ENCODE data around the gene ACACB. TPM values are rescaled to one million over a fixed set of nuclear protein-coding genes. Genes with fewer than 3 reads are reported as not detected.

The ACACB gene
- total RNA-seq, 1 experiment from 2014 or later: 8.2 TPM

DNA sequence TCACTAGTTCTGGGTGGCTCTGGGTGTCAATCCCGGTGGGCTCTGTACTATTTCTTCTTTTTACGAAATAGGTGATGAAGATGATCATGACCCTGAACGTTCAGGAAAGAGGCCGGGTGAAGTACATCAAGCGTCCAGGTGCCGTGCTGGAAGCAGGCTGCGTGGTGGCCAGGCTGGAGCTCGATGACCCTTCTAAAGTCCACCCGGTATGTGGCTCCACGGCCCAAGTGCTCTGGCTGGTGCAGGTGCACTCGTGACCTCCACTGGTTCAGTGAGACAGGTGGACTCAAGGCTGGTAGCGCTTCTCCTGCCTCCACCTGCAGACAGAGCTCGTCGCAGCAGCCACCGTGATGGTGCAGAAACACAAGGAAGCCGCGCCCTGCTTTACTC is 85.1 kb downstream of the ACACB start:
- ChIA-PET CTCF (no interaction called here), POLR2A (ENCODE audit: low non-redundant PET) (no interaction called here)
- Histone ChIP-seq H3K4me1 (ENCODE audit: insufficient read depth, low read length, poor library complexity, severe bottlenecking) (no peaks in the 10 kb centered on the region), H3K27ac (ENCODE audit: low read depth, low read length, poor library complexity, severe bottlenecking) (no peak overlapping the region), H3K4me3 (ENCODE audit: low read depth, low read length, poor library complexity, severe bottlenecking) (no peak overlapping the region), H3K27me3 (replicated peaks; ENCODE audit: insufficient read depth, low read depth, low read length, poor library complexity) (no peaks in the 10 kb centered on the region), H3K36me3 (ENCODE audit: insufficient read depth, low read length, poor library complexity, severe bottlenecking) (no peaks in the 10 kb centered on the region), H3K9me3 (ENCODE audit: low read depth, low read length, poor library complexity, severe bottlenecking) (no peaks in the 10 kb centered on the region)
- no TSS peak for BruUV-seq (replicated peaks)
- no peak for TF ChIP-seq CTCF (conservative IDR thresholded peaks at IDR 0.05; ENCODE audit: low read depth, low read length)
- no peak for TF ChIP-seq EZH2 (IDR thresholded peaks at IDR 0.05; ENCODE audit: borderline replicate concordance, low read depth, low read length, poor library complexity, severe bottlenecking)
- intact Hi-C loops (cut with micrococcal nuclease; ENCODE audit: unreplicated experiment): no loop called here
- DNase-seq (ENCODE audit: low spot score): no peak

GRCh38 chr12:109202770-109203169 is 86.4 kb downstream of the ACACB start:
- no TSS peak for BruUV-seq (replicated peaks)

GRCh38 chr12:109203480-109203879 is 87.1 kb downstream of the ACACB start:
- Histone ChIP-seq H3K27me3 (replicated peaks; ENCODE audit: insufficient read depth, low read depth, low read length, poor library complexity) (no peaks in the 10 kb centered on the region), H3K4me3 (ENCODE audit: low read depth, low read length, poor library complexity, severe bottlenecking) (no peak overlapping the region), H3K9me3 (ENCODE audit: low read depth, low read length, poor library complexity, severe bottlenecking) (no peaks in the 10 kb centered on the region), H3K36me3 (ENCODE audit: insufficient read depth, low read length, poor library complexity, severe bottlenecking) (no peaks in the 10 kb centered on the region), H3K4me1 (ENCODE audit: insufficient read depth, low read length, poor library complexity, severe bottlenecking) (no peaks in the 10 kb centered on the region), H3K27ac (ENCODE audit: low read depth, low read length, poor library complexity, severe bottlenecking) (no peak overlapping the region)
- ChIA-PET CTCF (no interaction called here), POLR2A (ENCODE audit: low non-redundant PET) (no interaction called here)
- no peak for TF ChIP-seq CTCF (conservative IDR thresholded peaks at IDR 0.05; ENCODE audit: low read depth, low read length)
- intact Hi-C loops (cut with micrococcal nuclease; ENCODE audit: unreplicated experiment): no loop called here
- DNase-seq (ENCODE audit: low spot score): no peak
- no TSS peak for BruUV-seq (replicated peaks)

More at GRCh38 chr12:109202770-109203169, 86.4 kb downstream of the ACACB start:
- no peak for DNase-seq (ENCODE audit: low spot score)
- Histone ChIP-seq H3K4me3 (ENCODE audit: low read depth, low read length, poor library complexity, severe bottlenecking) (no peak overlapping the region), H3K9me3 (ENCODE audit: low read depth, low read length, poor library complexity, severe bottlenecking) (no peaks in the 10 kb centered on the region), H3K27ac (ENCODE audit: low read depth, low read length, poor library complexity, severe bottlenecking) (no peak overlapping the region), H3K36me3 (ENCODE audit: insufficient read depth, low read length, poor library complexity, severe bottlenecking) (no peaks in the 10 kb centered on the region), H3K27me3 (replicated peaks; ENCODE audit: insufficient read depth, low read depth, low read length, poor library complexity) (no peaks in the 10 kb centered on the region), H3K4me1 (ENCODE audit: insufficient read depth, low read length, poor library complexity, severe bottlenecking) (no peaks in the 10 kb centered on the region)
- intact Hi-C loops (cut with micrococcal nuclease; ENCODE audit: unreplicated experiment): no loop called here
- ChIA-PET POLR2A (ENCODE audit: low non-redundant PET) (no interaction called here), CTCF (no interaction called here)
- no peak for TF ChIP-seq EZH2 (IDR thresholded peaks at IDR 0.05; ENCODE audit: borderline replicate concordance, low read depth, low read length, poor library complexity, severe bottlenecking)
- TF ChIP-seq CTCF (conservative IDR thresholded peaks at IDR 0.05; ENCODE audit: low read depth, low read length): no peak

Measured in A673 (cell line).